SH-SY5Y (cell line): Measurements from ENCODE around the gene PPP1R7.

ENCODE experiments used
- GATA2 ChIP-seq: IDR thresholded peaks from 2 replicates; pipeline ENCODE4 v1.6.1; 2011; ENCODE audit warnings: mild to moderate bottlenecking, low read depth, low read length
- GATA3 ChIP-seq: IDR thresholded peaks from 2 replicates; pipeline ENCODE4 v1.6.1; 2011; ENCODE audit warnings: low read depth, mild to moderate bottlenecking, low read length, moderate library complexity

GRCh38 chr2:241128266-241128665 lies 22.0 kb upstream of the PPP1R7 start:
- TF ChIP-seq GATA2 (no peak), GATA3 (no peak)
